GM18907 (cell line): Measurements from ENCODE around the gene XPNPEP2.

ENCODE experiments used
- ATAC-seq: cut with Tn5 transposase; IDR thresholded peaks from one replicate; pipeline ENCODE4 v1.9.1; 2021; ENCODE audit warnings: mild to moderate bottlenecking, moderate library complexity; ENCODE audit not compliant: unreplicated experiment

Gene XPNPEP2

GRCh38 chrX:129747533-129747932 is 8.8 kb downstream of the XPNPEP2 start:
- ATAC-seq: no peak

- no peak for ATAC-seq
Observed at GRCh38 chrX:129748305-129748704, 9.5 kb downstream of the XPNPEP2 start.

GRCh38 chrX:129749069-129749468 is 10.3 kb downstream of the XPNPEP2 start:
- ATAC-seq: no peak

GRCh38 chrX:129750971-129751370 is 12.2 kb downstream of the XPNPEP2 start:
- no peak for ATAC-seq

GRCh38 chrX:129754056-129755024 is 15.6 kb downstream of the XPNPEP2 start:
- no peak for ATAC-seq

- ATAC-seq: peak; percentile 39
Observed at GRCh38 chrX:129755779-129756650, 17.2 kb downstream of the XPNPEP2 start.

- peak; percentile 50 for ATAC-seq
Observed at GRCh38 chrX:129759576-129760061, 20.8 kb downstream of the XPNPEP2 start.

- no peak for ATAC-seq
Observed at GRCh38 chrX:129760155-129760554, 21.4 kb downstream of the XPNPEP2 start.

- no peak for ATAC-seq
Observed at GRCh38 chrX:129760981-129761380, 22.2 kb downstream of the XPNPEP2 start.

- no peak for ATAC-seq
Observed at GRCh38 chrX:129761596-129761995, 22.8 kb downstream of the XPNPEP2 start.

- ATAC-seq: no peak
Observed at GRCh38 chrX:129762448-129762847, 23.7 kb downstream of the XPNPEP2 start.

- ATAC-seq: no peak
Observed at GRCh38 chrX:129763666-129764065, 24.9 kb downstream of the XPNPEP2 start.

GRCh38 chrX:129768186-129768585 is 29.4 kb downstream of the XPNPEP2 start:
- ATAC-seq: no peak

GRCh38 chrX:129768586-129769466 is 30.0 kb downstream of the XPNPEP2 start:
- no peak for ATAC-seq

- ATAC-seq: peak; percentile 34
Observed at GRCh38 chrX:129769467-129770154, 30.8 kb downstream of the XPNPEP2 start.

- no peak for ATAC-seq
Observed at GRCh38 chrX:129771266-129771995, 32.7 kb downstream of the XPNPEP2 start.

GRCh38 chrX:129772796-129773431 is 34.1 kb downstream of the XPNPEP2 start:
- ATAC-seq: peak; percentile 81

- no peak for ATAC-seq
Observed at GRCh38 chrX:129773649-129774458, 35.1 kb downstream of the XPNPEP2 start.
